ENCODE data around the gene FLAD1.
"Not testable (repeated sequence)": the region's sequence is repeated elsewhere in the genome, so short reads cannot be mapped to it uniquely, and the experiment has no call there.

DNA sequence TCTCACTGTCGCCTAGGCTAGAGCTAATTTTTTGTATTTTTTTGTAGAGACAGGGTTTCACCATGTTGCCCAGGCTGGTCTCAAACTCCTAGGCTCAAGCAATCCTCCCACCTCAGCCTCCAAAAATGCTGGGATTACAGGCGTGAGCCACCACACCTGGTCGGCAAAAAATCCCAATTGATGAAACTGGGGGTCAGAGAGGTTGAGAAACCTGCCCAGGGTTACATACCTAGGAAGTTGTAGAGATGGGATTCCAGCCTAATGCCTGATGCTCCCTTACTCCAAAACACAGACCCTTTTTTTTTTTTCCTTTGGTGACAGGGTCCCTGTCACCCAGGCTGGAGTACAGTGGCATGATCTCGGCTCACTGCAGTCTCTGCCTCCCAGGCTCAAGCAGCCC is 3.6 kb downstream of the FLAD1 start:
- not testable (repeated sequence) for TF ChIP-seq CTCF (conservative IDR thresholded peaks at IDR 0.05; ENCODE audit: low read depth in 2 of 2); POLR2AphosphoS5 (IDR thresholded peaks at IDR 0.05; ENCODE audit: low read depth); JUNB (IDR thresholded peaks at IDR 0.05; ENCODE audit: unreplicated experiment); EZH2 (IDR thresholded peaks at IDR 0.05; ENCODE audit: low read depth, unreplicated experiment); EZH2phosphoT487 (IDR thresholded peaks at IDR 0.05; ENCODE audit: unreplicated experiment); REST (IDR thresholded peaks at IDR 0.05; ENCODE audit: unreplicated experiment); ZNF331 (CRISPR knock-in tag; IDR thresholded peaks at IDR 0.05; ENCODE audit: low read depth); NANOG (IDR thresholded peaks at IDR 0.05; ENCODE audit: borderline replicate concordance)
- TF ChIP-seq, protein P1, sequence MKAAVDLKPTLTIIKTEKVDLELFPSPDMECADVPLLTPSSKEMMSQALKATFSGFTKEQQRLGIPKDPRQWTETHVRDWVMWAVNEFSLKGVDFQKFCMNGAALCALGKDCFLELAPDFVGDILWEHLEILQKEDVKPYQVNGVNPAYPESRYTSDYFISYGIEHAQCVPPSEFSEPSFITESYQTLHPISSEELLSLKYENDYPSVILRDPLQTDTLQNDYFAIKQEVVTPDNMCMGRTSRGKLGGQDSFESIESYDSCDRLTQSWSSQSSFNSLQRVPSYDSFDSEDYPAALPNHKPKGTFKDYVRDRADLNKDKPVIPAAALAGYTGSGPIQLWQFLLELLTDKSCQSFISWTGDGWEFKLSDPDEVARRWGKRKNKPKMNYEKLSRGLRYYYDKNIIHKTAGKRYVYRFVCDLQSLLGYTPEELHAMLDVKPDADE (IDR thresholded peaks at IDR 0.05): not testable (repeated sequence)

All from GM23338 (cell line).